ENCODE measurements around the gene DAB1.

DNA sequence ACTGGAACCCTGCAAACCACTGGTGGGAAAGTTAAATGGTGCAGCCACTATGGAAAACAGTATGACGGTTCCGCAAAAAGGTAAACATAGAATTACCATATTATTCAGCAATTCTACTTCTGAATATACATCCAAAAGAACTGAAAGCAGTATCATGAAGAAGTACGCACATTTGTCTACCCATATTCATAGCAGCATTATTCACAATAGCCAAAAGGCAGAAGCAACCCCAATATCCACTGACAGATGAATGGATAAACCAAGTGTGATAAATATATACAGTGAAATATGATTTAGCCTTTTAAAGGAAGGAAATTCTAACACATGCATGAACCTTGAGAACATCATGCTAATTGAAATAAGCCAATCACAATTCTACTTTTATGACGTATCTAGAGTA lies 39.6 kb downstream of the DAB1 start:
- TF ChIP-seq, protein P1, sequence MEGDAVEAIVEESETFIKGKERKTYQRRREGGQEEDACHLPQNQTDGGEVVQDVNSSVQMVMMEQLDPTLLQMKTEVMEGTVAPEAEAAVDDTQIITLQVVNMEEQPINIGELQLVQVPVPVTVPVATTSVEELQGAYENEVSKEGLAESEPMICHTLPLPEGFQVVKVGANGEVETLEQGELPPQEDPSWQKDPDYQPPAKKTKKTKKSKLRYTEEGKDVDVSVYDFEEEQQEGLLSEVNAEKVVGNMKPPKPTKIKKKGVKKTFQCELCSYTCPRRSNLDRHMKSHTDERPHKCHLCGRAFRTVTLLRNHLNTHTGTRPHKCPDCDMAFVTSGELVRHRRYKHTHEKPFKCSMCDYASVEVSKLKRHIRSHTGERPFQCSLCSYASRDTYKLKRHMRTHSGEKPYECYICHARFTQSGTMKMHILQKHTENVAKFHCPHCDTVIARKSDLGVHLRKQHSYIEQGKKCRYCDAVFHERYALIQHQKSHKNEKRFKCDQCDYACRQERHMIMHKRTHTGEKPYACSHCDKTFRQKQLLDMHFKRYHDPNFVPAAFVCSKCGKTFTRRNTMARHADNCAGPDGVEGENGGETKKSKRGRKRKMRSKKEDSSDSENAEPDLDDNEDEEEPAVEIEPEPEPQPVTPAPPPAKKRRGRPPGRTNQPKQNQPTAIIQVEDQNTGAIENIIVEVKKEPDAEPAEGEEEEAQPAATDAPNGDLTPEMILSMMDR (IDR thresholded peaks at IDR 0.05): no peak
- TF ChIP-seq POLR2A (IDR thresholded peaks at IDR 0.05): no peak
